GM18858 (cell line): ENCODE measurements around the gene ACKR2.
"Not testable (repeated sequence)": the region's sequence is repeated elsewhere in the genome, so short reads cannot be mapped to it uniquely, and the experiment has no call there.

ENCODE experiments used
- ATAC-seq: cut with Tn5 transposase; IDR thresholded peaks from one replicate; pipeline ENCODE4 v1.9.1; 2021; ENCODE audit not compliant: unreplicated experiment

Gene ACKR2

DNA sequence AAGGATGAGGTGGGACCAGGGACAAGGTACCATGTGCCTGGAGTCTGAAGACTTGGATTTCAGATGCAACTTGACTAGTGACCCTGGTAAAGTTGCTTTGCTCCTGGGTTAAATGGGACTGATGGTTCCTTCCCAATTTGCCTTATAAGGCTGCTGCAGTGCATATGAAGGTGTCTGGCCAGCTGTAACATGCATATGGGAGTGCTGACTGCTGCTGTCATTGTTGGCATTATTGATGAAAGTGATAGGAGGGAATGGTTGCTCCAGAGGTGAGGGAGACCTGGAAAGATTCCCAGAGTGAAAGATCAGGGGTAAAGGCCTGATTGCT, 45.9 kb downstream of the ACKR2 start:
- no peak for ATAC-seq

DNA sequence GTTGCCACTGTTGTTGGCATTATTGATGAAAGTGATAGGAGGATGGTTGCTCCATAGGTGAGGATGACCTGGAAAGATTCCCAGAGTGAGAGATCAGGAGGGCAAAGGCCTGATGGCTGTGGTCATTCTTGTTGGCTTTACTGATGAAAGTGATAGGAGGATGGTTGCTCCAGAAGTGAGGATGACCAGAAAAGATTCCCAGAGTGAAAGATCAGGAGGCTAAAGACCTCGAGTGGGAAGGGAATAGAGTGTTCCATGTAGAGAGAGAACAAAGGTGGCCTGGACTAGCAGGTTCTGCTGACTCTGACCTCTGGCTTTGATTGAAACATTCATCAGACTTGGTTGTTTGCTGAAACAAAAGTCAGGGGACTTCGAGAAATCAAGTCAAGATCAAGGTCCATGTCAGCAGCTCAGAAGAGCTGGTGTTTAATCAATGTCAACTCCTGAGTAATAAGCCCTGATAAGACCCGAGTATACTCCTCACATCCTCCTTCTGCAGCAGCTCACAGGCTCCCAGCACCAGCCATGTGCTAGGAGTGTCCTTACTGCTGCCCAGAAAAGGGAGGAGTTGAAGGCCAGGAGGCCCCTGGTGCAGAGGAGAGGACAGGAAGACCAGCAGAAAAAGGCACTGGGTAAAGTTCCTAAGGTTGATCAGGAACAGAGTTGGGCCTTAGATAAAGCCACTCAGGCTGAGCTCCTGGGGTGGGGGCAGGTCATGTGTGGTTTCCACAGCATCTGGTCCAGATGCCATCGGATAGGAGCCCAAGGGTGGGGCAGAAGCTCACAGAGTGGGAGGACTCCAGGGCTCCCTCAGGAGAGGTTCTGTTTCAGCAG, 46.5 kb downstream of the ACKR2 start:
- ATAC-seq: no peak

DNA sequence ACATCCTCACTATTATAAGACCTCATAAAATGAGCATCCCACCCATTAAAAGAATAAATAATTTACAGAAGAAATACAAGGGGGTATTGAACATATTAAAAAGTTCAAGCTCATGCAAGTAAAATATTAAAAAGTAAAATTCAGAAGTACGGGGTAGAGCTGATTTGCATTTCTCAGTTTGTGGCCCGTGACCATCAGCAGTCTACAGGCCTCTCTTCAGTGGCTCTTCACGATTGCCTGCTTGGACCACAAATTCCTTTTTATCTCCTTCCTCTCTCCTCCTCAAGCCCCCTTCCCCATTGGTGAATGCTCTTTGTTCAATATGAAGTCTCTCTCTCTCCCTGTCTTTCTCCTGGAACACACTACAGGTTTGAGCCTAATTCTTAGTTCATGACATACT, 47.3 kb downstream of the ACKR2 start:
- no peak for ATAC-seq

DNA sequence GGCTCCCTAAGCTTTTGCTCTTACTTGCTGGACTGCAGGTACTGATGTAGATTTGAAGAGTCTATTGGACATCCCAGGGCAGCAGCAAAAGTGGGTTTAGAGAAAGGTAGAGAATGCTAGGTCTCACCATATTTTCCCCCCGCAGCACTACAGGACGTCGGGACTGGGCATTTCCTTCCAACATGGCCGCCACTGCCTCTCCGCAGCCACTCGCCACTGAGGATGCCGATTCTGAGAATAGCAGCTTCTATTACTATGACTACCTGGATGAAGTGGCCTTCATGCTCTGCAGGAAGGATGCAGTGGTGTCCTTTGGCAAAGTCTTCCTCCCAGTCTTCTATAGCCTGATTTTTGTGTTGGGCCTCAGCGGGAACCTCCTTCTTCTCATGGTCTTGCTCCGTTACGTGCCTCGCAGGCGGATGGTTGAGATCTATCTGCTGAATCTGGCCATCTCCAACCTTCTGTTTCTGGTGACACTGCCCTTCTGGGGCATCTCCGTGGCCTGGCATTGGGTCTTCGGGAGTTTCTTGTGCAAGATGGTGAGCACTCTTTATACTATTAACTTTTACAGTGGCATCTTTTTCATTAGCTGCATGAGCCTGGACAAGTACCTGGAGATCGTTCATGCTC, 55.2 kb downstream of the ACKR2 start:
- ATAC-seq: no peak

DNA sequence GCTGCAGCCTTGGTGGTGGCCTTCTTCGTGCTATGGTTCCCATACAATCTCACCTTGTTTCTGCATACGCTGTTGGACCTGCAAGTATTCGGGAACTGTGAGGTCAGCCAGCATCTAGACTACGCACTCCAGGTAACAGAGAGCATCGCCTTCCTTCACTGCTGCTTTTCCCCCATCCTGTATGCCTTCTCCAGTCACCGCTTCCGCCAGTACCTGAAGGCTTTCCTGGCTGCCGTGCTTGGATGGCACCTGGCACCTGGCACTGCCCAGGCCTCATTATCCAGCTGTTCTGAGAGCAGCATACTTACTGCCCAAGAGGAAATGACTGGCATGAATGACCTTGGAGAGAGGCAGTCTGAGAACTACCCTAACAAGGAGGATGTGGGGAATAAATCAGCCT, 56.0 kb downstream of the ACKR2 start:
- no peak for ATAC-seq

DNA sequence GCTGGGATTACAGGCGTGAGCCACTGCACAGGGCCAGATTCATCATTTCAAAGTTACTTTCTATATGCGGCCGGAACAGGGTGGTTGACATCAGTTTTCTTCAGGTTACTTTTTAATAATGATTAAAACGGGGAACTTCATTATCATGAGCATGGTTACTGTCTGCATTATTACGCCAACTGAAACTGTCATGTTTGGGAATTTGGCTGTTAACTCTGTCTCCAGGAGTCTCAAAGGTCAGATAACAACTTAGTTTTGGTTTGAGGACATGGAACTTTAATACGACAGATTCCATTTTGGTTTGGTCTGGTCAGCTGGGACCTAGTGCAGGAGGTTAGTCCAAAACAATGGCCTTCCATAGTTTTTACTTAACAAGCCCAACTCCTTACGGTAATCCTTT, 57.9 kb downstream of the ACKR2 start:
- ATAC-seq: no peak

DNA sequence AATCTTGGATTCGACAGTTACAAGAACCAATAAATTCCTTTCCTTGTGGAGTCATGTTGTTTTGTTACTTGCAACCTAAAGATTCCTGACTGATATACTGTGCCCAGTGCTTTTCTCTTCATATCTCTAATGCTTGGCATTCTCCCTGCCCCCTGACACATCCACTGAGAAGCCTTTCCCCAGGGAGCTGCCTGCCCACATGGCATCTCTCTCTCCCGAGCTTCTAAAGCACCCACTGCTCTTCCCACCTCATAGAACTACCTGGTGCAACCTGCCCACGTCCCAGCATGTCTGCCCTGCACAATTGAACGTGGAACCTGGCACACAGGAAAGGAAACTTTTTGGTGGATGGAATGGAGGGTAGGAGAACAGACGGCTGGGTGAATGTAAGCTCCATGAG, 59.6 kb downstream of the ACKR2 start:
- no peak for ATAC-seq

DNA sequence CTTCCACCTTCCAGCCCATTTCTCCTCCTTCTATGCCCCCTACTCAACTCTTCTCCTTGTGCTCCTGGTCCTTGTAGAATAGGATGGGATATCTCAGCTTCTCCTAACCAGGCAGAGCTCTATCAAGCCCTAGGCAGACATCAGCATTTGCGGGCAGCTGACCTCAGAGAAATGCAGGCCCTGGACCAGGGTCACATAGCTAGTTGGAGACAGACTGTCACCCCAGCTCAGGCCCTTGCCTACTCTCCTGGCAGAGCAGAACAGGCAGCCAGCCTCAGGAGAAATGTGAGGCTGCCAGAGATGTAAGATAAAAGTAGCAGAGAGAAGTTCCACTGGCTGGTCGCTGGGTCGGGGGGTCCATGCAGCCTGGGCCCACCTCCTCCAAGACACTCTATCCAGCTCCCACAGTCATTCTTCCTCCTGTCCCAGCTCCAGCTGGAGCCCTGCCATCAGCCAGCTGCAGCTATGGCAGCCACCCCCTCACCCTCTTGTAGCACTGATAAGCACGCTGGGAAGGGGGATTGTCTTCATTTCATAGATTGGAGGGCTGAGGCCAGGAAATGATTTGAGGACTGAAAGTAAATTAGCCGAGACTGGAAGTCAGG, 62.4 kb downstream of the ACKR2 start:
- ATAC-seq: no peak

DNA sequence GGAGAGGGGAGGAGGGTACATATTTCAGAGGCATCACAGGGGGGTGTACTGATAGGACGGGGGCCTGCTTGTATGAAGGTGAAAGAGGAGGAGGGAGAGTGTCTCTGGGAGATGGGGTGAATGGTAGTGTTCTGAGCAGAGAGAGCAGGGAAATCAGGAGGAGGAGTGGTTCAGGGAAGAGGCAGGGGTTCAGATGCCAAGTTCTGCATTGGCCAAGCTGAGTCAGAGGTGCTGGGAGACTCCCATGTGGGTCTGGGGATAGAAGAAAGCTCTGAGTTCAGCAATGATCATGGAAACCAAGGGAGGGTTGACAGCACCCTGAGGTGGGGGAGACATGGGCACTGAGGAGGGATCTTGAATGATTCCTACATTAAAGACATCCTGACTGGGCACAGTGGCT, 63.5 kb downstream of the ACKR2 start:
- ATAC-seq: no peak

DNA sequence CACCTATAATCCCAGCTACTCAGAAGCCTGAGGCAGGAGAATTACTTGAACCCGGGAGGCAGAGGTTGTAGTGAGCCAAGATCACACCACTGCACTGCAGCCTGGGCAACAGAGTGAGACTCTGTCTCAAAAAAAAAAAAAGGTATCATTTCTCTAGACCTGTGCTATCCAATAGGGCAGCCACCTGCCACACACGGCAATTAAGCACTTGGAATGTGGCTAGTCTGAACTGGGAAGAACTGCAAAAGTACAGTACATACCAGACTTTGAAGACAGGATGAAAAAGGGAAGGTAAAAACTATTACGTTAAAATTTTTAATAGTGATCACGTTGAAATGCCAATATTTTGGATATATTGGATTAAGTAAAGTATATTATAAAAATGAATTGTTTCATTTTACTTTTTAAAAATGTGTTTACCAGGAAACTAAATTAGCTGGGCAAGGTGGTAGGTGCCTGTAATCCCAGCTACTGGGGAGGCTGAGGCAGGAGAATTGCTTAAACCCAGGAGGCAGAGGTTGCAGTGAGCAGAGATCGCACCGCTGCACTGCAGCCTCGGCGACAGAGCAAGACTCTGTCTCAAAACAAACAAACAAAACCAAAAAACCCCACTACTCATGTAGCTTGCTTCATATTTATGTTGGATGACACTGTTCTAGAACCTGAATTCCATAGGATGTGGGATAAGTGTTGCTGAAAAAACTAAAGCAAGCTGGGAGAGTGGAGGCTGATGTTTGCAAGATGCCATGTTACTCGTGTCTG, 64.2 kb downstream of the ACKR2 start:
- ATAC-seq: no peak

DNA sequence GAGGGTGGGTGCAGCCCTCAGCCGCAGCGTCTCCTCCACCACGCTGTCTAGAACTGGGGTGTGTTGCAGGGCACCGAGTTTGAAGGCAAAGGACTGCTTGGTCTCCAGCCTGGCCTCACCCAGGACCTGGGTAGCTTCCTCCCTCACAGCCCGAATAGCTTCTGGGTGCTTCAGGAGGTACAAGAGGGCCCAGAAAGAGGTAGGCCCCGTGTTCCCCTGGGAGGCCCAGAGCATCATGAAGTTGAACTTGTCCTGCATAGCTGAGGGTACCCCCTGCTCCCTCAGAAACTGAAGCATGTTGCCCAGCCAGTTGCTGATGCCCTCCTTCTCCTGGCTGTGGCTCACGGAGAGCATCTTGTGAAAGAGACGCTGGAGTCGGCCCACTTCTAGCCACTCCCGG, 65.5 kb downstream of the ACKR2 start:
- no peak for ATAC-seq

DNA sequence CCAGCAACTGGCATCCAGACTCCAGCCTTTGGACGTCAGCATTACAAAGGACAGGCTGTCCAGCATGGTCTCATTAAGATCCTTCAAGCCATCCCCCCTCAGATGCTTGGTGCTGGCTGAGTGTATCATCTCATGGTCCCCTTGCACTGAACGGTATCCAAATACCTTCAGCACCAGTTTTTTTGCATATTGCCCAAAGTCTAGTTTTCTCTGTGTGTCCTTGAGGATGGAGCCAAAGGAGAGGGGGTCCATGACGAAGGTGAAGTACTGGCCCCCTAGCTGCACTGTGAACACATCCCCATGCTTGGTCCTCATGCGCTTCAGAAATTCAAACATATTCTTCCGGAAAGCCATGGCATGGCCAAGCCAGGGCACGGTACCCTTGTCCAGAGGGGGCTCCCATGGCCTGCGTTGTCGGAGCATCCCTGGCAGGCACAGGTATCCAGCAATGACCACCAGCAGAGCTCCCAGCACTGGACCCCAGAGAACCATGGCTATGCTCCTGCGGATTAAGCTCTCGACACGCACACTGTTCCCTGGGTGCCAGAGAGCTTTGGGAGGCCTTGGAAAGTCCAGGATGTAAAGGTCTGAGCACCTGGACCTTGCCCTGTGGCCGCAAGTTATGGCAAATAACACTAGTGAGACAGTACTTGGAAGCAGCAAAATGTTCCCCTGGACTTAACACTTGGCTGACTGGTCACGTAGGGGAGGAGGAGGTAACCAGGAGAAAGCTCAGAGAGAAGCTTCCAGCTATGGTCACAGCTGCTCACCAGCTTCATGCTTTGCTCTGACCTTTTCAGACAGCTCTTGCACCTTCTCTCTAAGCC, 66.3 kb downstream of the ACKR2 start, which contains the start of gene CYP8B1:
CYP8B1 (minus strand) TSS at position 555 of the 827 bp plus-strand sequence; CDS start at position 492, 63 bp downstream.
- no peak for ATAC-seq

DNA sequence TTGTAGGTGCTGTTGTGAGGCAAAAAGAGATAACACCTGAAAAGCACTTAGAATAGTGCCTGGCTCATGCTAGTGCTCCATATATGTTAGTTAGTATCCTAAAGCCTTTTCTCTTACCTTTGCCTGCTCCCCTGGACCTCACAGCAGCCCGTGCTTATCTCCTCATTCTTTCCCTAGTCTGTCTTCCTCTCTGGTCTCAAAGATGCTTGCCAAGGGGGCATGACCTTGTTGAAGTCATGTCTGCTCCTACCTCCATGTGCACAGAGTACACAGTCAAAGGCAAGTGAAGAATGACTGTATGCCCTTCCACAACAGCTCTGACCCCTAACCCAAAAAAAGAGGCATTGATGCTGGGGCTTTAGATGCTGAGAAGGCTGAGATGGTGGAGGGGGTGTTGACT, 67.2 kb downstream of the ACKR2 start:
- ATAC-seq: no peak

DNA sequence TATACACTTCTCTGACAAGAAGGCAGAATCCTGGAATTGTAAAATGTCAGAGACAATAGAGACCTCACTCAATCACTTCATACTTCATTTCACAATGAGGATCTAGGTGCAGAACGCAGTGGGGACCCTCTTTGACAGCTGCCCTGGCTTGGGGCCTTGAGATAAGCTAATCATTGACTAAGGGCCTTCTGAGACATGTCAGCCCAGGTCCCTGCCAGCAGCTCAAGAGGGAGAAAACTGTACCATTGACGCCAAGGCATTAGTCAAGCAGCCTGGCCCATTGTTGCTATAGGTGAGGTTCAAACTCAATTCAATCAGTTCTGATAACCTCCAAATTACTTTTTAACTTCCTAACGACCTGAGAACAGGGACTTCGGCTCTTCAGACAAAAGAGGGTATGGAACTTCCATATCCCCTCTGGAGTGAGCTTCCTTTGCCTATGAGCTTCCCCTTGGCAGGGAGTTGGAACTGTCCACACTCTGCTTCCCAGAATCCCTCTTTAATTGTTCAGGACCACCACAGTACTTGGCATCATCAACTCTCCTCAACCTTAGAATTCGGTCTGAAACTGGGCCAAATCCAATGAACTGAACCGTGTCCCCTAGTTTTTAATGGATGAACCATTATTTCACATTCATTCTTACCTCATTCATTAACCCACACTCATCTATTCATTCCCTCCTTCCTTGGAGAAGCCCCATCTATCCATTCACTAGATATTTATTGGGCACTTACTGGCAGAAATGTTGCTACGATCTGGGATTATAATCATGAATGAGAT, 67.9 kb downstream of the ACKR2 start:
- ATAC-seq: no peak

DNA sequence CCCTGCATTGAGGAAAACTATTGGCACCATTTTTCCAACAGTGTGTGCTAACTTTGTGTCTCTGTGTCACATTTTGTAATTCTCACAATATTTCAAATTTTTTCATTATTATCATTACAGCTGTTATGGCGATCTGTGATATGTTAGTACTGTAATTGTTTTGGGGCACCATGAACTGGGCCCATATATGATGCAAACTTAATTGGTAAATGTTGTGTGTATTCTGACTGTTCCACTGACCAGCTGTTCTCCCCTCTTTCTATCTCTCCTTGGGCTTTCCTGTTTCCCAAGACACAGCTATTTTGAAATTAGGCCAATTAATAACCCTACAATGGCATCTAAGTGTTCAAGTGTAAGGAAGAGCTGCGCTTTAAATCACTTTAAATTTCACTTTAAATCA, 68.6 kb downstream of the ACKR2 start:
- ATAC-seq: no peak

DNA sequence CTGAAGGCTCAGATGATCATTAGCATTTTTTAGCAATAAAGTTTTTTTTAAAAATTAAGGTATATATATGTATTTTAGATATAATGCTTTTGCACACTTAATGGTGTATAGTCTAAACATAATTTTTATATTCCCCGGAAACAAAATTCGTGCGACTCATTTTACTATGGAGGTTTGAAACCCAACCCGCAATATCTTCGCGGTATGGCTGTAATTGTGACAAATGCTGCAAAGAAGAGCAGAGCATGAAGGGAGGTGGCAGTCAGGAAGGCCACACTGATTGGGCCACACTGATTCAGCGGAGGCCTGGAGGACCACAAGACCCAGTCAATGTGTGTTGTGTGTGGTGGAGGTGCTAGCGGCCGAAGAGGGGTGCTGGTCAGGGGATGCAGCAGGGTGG, 70.9 kb downstream of the ACKR2 start:
- ATAC-seq: no peak

DNA sequence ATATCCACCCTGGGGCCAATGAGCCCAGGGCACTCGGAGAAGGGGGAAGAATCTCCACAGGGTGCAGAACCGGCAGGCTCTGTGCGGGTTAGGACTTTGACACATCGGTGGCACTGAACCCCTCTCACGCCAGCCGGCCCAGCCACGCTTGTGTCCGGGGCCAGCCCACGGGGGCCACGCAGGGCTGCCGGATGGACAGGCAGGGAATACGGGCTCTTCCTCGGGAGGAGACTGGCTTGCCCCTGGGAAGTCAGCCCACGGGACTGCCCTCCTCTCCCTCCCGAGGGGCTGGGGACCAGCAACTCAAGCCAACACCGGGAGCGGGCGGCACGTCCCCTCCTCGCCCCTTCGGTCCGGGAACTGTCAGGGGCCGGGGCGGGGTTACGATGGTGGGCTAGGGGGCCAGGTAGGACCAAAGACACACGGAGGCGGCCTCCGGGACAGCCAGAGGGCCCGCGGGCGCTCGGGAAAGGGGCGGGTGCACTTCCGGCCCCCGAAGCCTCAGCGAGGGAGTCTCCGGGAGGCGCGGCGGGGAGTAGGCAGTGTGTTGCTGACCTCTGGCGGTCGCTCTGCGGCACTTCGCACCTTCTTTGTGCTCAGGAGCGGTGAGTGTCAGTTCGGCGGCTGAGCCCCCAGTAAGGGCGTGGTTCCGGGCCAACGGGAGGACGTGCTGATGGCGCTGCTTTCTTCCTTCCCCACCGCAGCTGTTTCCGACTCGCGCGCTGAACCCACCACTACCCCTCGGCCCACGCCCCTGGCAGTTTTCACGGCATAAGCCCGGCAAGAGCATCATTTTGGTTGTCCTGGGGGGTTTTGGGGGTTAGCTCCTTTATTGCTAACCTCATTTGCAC, 71.6 kb downstream of the ACKR2 start:
- peak; percentile 98 for ATAC-seq

DNA sequence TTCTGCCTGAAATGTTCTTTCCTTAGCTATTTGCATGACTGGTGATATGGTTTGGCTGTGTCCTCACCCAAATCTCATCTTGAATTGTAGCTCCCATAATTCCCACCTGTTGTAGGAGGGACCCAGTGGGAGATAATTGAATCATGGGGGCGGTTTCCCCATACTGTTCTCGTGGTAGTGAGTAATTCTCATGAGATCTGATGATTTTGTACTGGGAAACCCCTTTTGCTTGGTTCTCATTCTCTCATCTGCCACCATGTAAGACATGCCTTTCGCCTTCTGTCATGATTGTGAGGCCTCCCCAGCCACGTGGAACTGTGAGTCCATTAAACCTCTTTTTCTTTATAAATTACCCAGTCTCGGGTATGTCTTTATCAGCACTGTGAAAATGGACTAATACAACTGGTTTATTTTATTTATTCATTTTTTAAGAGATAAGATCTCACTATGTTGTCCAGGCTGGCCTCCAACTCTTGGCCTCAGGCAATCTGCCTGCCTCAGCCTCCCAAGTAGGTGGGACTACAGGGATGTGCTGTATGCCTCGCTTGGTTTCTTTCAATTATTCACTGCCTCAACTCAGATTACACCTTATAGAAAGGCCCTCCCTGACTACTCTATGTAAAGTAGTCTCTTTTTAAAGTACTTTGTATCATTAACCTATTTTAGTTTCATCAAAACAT, 74.1 kb downstream of the ACKR2 start:
- ATAC-seq: not testable (repeated sequence)
